Spinal cord (tissue), 10 donors: ENCODE results near the gene BCL2. TPM values are rescaled to one million over a fixed set of nuclear protein-coding genes. Genes with fewer than 3 reads are reported as not detected.

ENCODE experiments used
- DNase-seq, 6 donors: peaks; one replicate each; pipeline versions ENCODE4 v3.0.0 to v3.0.0-alpha.2; 2013 to 2015; ENCODE audit warnings: low spot score in 6 of 6, low read depth in 4 of 6
- H3K27ac ChIP-seq: one replicate; pipeline ENCODE4 v1.5.1; 2013; ENCODE audit warnings: low read depth, low read length, control low read depth
- H3K27me3 ChIP-seq: one replicate; pipeline ENCODE4 v1.6.1; 2013; ENCODE audit warnings: low read length; ENCODE audit not compliant: control insufficient read depth, insufficient read depth
- H3K36me3 ChIP-seq: one replicate; pipeline ENCODE4 v1.6.1; 2013; ENCODE audit warnings: low read length; ENCODE audit not compliant: control insufficient read depth, insufficient read depth
- H3K4me1 ChIP-seq: one replicate; pipeline ENCODE4 v1.6.1; 2013; ENCODE audit warnings: low read length; ENCODE audit not compliant: control insufficient read depth, insufficient read depth
- H3K4me3 ChIP-seq: one replicate; pipeline ENCODE4 v1.5.1; 2013; ENCODE audit warnings: low read depth, low read length, control low read depth
- H3K9me3 ChIP-seq: one replicate; pipeline ENCODE4 v1.6.1; 2013; ENCODE audit warnings: low read length; ENCODE audit not compliant: control insufficient read depth, insufficient read depth
- WGBS: methylation state at CpG from one replicate; pipeline ENCODE4 v1.1.5; 2013; ENCODE audit warnings: missing lambda C conversion rate; ENCODE audit not compliant: insufficient coverage; 5-methylcytosine and 5-hydroxymethylcytosine counted together
- polyA plus RNA-seq, 2 donors: library from polyadenylated mRNA; unstranded; fragments of 120-200 nt; gene quantifications; one replicate each; pipeline ENCODE4 v1.2.1, GENCODE V29; 2013; ENCODE audit not compliant: insufficient read length in 2 of 2
- total RNA-seq, 2 donors: library from RNA; depleted of rRNA in 1 of 2; stranded (reverse); fragments of 120-200 nt in 1 of 2; fragments of >200 nt in 1 of 2; gene quantifications; one replicate each; pipeline versions ENCODE4 v1.2.3 to v1.2.4, GENCODE V29; 2013 to 2014
- donor health status: healthy.

BCL2 gene
- total and polyA plus RNA-seq, 4 donors = 14.4 to 34.4 (median 23.7) TPM

DNA sequence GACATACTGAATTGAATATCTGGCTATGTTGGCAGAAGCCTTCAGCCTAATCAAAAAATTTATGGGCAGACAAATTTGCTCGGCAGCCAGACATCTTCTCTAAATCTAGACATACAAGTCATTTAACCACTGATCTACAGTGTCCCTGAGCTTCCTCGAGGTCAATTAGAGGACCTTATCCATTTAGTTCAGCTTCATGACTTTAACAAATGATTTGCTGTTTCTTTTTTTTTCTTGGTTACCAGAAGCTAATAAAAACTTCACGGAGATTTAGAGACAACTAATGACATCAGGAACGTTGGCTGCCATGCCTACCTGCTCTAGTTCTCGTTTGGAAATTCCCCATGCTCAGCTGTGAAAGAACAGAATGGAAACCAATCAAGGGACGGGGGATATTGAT is 223.8 kb downstream of the BCL2 start:
- H3K4me1 ChIP-seq = peaks cover 3% of the 10 kb centered on the region
- peak in 1 of 6 donors; percentile 36 for DNase-seq
- no peaks in the 10 kb centered on the region for H3K9me3 ChIP-seq
- no peaks in the 10 kb centered on the region for H3K27me3 ChIP-seq
- H3K27ac ChIP-seq = no peak overlapping the region
- H3K4me3 ChIP-seq = no peak overlapping the region
- WGBS = 25% methylated on average over 2 of the region's 6 CpGs
- no peaks in the 10 kb centered on the region for H3K36me3 ChIP-seq

DNA sequence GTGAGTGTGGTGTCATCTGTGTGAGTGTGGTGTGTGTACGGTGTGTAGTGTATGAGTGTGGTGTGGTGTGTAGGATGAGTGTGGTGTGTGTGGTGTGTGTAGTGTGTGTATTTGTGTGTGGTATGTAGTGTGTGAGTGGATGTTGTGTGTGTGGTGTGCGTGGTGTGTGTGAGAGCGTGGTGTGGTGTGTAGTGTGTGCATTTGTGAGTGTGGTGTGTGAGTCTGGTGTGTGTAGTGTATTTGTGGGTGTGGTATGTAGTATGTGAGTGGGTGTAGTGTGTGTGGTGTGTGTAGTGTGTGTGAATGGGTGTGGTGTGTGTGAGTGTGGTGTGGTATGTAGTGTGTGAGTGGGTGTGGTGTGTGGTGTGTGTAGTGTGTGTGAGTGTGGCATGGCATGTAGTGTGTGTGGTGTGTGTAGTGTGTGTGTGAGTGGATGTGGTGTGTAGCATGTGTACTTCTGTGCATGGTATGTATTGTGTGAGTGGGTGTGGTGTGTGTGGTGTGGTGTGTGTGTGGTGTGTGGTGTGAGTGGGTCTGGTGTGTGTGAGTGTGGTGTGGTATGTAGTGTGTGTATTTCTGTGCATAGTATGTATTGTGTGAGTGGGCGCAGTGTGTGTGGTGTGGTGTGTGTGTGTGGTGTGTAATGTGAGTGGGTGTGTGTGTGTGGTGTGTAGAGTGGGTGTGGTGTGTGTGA is 227.8 kb downstream of the BCL2 start:
- no peak for DNase-seq
- Histone ChIP-seq H3K27ac (no peak overlapping the region), H3K27me3 (no peaks in the 10 kb centered on the region), H3K4me1 (no peaks in the 10 kb centered on the region), H3K4me3 (no peak overlapping the region), H3K9me3 (no peaks in the 10 kb centered on the region), H3K36me3 (no peaks in the 10 kb centered on the region)
- 100% methylated on average over 4 of the region's 4 CpGs for WGBS

DNA sequence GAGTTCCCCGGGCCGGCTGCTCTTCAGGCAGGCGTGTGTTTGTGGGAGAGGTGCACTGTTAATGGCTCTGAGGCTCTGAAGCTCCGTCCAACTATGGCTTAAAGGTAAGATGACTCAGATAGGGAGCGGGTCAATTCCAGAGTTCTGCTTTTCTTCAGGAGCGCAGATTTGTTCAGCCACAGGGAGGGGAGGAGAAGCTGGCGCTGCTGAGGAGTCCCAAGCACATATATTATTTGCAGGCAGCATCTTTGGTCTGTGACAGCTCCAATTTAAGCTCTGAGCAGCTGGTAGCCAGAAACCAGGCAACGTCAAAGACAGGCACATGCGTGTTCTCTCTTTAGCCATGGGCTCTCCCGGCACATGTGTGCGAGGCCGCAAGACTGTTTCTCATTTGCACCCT is 229.2 kb downstream of the BCL2 start:
- no peak overlapping the region for H3K4me3 ChIP-seq
- no peaks in the 10 kb centered on the region for H3K36me3 ChIP-seq
- no peaks in the 10 kb centered on the region for H3K27me3 ChIP-seq
- no peak overlapping the region for H3K27ac ChIP-seq
- no peaks in the 10 kb centered on the region for H3K9me3 ChIP-seq
- DNase-seq = peak in 2 of 6 donors; percentile 44
- 66% methylated on average over 8 of the region's 12 CpGs for WGBS
- no peaks in the 10 kb centered on the region for H3K4me1 ChIP-seq

DNA sequence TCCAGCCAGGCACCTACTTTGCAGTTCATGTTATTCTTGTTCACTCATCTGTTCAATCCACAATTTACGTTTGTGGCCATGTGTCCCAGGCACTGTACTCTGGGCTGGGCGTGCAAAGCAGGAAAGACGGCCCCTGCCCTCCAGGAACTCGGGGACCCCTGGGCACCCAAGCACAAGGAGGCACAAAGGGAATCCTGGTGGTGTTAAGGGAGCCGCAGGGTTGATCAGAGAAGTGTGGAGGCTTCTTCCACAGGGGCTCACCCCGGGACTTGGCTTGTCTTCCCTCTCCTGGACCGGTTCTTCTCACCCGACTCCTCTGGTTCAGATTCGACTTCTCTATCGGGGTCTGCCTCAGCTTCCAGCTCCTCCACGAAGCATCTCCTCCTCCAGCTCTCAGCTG is 230.5 kb downstream of the BCL2 start:
- no peak for DNase-seq
- 93% methylated on average over 10 of the region's 11 CpGs for WGBS
- Histone ChIP-seq H3K27me3 (no peaks in the 10 kb centered on the region), H3K4me3 (no peak overlapping the region), H3K4me1 (no peaks in the 10 kb centered on the region), H3K36me3 (no peaks in the 10 kb centered on the region), H3K9me3 (no peaks in the 10 kb centered on the region), H3K27ac (no peak overlapping the region)

DNA sequence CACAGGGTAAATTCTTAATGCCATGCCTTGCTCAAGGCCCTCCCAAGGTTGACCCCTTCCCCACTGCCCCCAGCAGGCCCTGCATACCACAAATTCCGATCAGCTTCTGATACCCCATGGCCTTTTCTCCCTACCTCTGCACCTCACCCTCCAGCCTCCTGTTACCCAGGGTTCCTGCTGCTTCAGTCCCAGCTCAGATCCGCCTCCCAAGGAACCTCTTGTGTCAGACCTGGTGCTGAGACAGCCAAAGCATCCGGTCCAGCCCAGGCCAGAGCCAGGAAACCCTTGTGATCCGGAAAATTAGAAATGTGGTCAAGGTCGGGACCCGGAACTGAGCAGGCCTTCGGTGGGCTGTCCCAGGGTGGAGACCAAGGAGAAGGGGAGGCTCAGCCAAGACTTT is 231.3 kb downstream of the BCL2 start:
- WGBS = 78% methylated on average over 7 of the region's 7 CpGs
- Histone ChIP-seq H3K9me3 (no peaks in the 10 kb centered on the region), H3K36me3 (no peaks in the 10 kb centered on the region), H3K4me3 (no peak overlapping the region), H3K4me1 (no peaks in the 10 kb centered on the region), H3K27me3 (no peaks in the 10 kb centered on the region), H3K27ac (no peak overlapping the region)
- no peak for DNase-seq

DNA sequence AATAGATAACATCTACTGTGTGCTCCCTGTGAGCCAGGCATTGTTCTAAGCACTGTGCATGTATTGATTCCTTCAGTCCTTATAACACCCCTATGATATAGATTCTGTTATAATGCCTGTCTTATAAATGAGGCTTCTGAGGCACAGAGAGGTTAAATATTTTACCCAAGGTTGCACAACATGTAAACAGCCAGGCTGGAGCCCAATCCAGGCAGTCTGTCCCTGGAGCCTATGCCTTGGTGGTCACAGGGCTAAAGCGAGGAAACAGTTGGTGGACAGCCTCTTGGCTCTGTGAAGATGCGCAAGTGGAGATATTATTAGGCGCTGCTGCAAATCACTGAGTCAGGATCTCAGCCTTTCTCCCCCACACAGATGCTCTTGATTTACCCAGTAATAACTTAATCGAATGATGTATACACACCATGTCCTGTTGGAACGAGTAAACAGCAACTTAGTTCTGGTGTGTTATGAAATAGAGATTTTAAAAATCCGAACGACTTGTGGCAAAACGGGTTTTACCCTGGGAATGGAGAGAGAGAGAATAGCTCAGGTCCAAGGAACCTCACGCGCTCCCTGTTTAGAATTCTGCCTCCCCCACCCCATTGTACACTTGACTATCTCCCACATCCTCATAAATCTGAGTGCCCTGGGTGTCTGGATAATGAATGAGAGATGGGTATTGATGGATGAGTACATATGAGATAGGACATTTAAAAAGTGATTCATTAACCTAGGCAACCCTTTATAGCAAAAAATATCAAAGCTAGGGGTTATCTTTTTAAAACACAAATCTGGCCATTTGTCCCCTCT is 231.9 kb downstream of the BCL2 start:
- Histone ChIP-seq H3K27ac (no peak overlapping the region), H3K4me1 (no peaks in the 10 kb centered on the region), H3K36me3 (no peaks in the 10 kb centered on the region), H3K27me3 (no peaks in the 10 kb centered on the region), H3K9me3 (no peaks in the 10 kb centered on the region), H3K4me3 (no peak overlapping the region)
- DNase-seq = no peak
- WGBS = 68% methylated on average over 5 of the region's 10 CpGs

DNA sequence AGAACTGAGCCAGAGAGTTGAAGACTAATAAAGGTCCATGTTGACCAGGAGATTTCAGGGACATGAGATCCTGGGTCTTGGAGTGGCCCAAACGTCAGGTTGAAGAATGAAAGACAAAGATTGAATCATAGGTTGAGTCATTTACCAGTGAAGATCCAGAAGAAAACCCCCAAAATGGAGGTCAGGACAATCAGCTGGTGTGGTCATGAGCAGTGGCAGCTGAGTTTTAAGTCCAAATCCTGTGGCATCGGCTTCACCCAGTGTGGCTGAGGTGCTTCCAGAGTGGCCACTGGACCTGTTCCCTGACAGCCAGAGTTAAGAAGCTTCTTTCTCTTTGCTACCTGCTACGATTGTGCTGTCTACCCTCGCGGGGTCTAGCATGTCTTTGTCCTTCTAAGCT is 234.0 kb downstream of the BCL2 start:
- Histone ChIP-seq H3K4me3 (no peak overlapping the region), H3K4me1 (no peaks in the 10 kb centered on the region), H3K27ac (no peak overlapping the region), H3K36me3 (no peaks in the 10 kb centered on the region), H3K27me3 (no peaks in the 10 kb centered on the region), H3K9me3 (no peaks in the 10 kb centered on the region)
- WGBS = 94% methylated on average over 2 of the region's 5 CpGs
- no peak for DNase-seq

DNA sequence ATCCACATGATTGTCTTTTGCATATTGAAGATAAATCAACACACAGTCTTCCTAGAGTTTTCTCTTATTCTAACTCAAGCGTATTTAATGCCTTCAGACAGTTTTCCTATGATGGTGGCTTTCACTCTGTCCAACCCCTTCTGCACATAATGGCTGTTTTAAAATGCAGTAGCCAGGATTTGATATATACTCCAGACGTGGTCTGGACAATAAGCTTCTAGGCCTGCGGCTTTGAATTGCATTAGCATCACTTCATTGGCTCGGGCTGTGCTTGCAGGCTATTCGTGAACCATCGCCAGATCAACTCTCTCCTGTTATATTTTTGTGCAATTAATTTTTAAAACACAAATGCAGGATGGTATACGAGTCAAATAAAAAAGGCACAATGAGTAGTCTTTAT is 235.3 kb downstream of the BCL2 start:
- H3K4me1 ChIP-seq = no peaks in the 10 kb centered on the region
- 21% methylated on average over 2 of the region's 7 CpGs for WGBS
- H3K36me3 ChIP-seq = no peaks in the 10 kb centered on the region
- H3K27me3 ChIP-seq = no peaks in the 10 kb centered on the region
- peak in 1 of 6 donors; percentile 43 for DNase-seq
- H3K27ac ChIP-seq = no peak overlapping the region
- no peak overlapping the region for H3K4me3 ChIP-seq
- H3K9me3 ChIP-seq = no peaks in the 10 kb centered on the region

DNA sequence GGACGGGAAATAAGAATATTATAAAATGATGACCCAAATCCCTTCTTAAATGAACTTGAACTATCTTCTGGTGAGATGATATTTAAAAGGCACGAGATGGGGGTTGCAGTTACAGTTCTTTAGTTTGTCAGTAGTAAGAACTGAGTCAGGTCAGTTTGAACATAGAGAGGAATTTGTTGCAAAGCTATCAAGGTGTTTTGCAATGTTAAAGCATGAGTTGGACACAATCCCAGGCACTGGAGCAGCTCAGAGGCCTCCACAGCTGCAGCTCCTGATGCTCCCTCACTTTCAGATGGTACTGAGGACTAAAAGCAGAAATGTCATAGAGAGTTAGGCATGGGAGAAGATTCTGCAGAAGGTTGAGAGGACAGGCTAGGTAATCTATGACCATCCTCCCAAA is 236.0 kb downstream of the BCL2 start:
- no peak for DNase-seq
- Histone ChIP-seq H3K4me1 (no peaks in the 10 kb centered on the region), H3K27ac (no peak overlapping the region), H3K9me3 (no peaks in the 10 kb centered on the region), H3K27me3 (no peaks in the 10 kb centered on the region), H3K4me3 (no peak overlapping the region), H3K36me3 (no peaks in the 10 kb centered on the region)
- WGBS = 67% methylated on average over 1 of the region's 2 CpGs

DNA sequence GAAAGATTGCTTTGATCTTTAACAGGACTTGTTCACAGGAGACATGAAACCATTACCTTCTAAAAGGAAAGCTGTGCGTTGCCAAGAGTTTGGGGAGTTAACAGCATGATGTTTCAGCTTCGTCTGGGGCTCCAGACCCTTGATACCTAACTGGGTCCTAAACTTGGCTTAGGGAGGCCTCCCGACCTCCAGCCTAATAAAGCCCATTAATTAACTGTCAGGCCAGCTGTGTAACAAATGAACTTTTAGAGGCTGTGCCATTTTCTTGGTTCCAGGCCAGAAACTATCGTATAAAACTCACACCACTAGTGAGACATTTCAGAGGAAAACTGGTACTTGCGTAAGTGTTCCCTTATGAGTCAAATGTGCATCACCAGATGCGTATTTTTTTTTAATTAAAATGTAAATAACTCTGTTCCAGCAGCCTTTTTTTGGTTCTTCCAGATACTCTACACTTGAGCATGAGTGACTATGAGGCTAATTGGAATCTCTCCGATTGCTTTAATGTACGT is 236.5 kb downstream of the BCL2 start:
- Histone ChIP-seq H3K9me3 (no peaks in the 10 kb centered on the region), H3K27ac (no peak overlapping the region), H3K36me3 (no peaks in the 10 kb centered on the region), H3K4me3 (no peak overlapping the region), H3K4me1 (no peaks in the 10 kb centered on the region), H3K27me3 (no peaks in the 10 kb centered on the region)
- 58% methylated on average over 6 of the region's 8 CpGs for WGBS
- peak in 1 of 6 donors; percentile 80 for DNase-seq
